Astrocyte (in vitro differentiated cells and primary cell): ENCODE results near the gene ORC1.

Experiments
- CTCF ChIP-seq: IDR thresholded peaks from 2 replicates; pipeline ENCODE4 v1.5.1; 2011; ENCODE audit warnings: low read depth, mild to moderate bottlenecking, inconsistent platforms, low read length, moderate library complexity; ENCODE audit not compliant: insufficient read depth
- EZH2 ChIP-seq: IDR thresholded peaks from 2 replicates; pipeline ENCODE4 v1.6.1; 2012; ENCODE audit warnings: mild to moderate bottlenecking, low read length, inconsistent platforms; ENCODE audit not compliant: insufficient read depth

GRCh38 chr1:52334906-52335528 lies 69.2 kb downstream of the ORC1 start:
- TF ChIP-seq CTCF (no peak), EZH2 (no peak)
